ENCODE data around the gene STIP1. TPM values are rescaled to one million over a fixed set of nuclear protein-coding genes. Genes with fewer than 3 reads are reported as not detected.

The STIP1 gene
- polyA plus RNA-seq, 1 donor from 2014 or later: 161 TPM

- no peaks in the 10 kb centered on the region for H4K20me1 ChIP-seq (ENCODE audit: insufficient read depth)
- no peaks in the 10 kb centered on the region for H3K9me2 ChIP-seq (ENCODE audit: insufficient read depth, low read length)
- H3K4me2 ChIP-seq (ENCODE audit: low read length): no peak overlapping the region
- H3F3A ChIP-seq (ENCODE audit: insufficient read depth, low read length, poor library complexity, severe bottlenecking): no peaks in the 10 kb centered on the region
- TF ChIP-seq EZH2 (IDR thresholded peaks at IDR 0.05; ENCODE audit: borderline replicate concordance, insufficient read depth, low read length, poor library complexity, severe bottlenecking): no peak
- TF ChIP-seq MXI1 (conservative IDR thresholded peaks at IDR 0.05; ENCODE audit: poor library complexity, severe bottlenecking): no peak
- TF ChIP-seq EP300 (conservative IDR thresholded peaks at IDR 0.05; ENCODE audit: poor library complexity, severe bottlenecking): no peak
- TF ChIP-seq REST (IDR thresholded peaks at IDR 0.05; ENCODE audit: borderline replicate concordance): no peak
- TF ChIP-seq CTCF (IDR thresholded peaks at IDR 0.05; ENCODE audit: poor library complexity, severe bottlenecking): no peak
- TF ChIP-seq TAF1 (IDR thresholded peaks at IDR 0.05; ENCODE audit: low read depth): no peak
- TF ChIP-seq RAD21 (conservative IDR thresholded peaks at IDR 0.05): no peak
- no peak for TF ChIP-seq SMC3 (conservative IDR thresholded peaks at IDR 0.05; ENCODE audit: poor library complexity)
- TF ChIP-seq POLR2AphosphoS5 (IDR thresholded peaks at IDR 0.05): no peak
- H3K9ac ChIP-seq (ENCODE audit: low read length): no peak overlapping the region
- H3K27me3 ChIP-seq (ENCODE audit: insufficient read depth, low read depth, low read length): no peaks in the 10 kb centered on the region
- H3K4me3 ChIP-seq (ENCODE audit: low read length): no peak overlapping the region
- no peaks in the 10 kb centered on the region for H3K79me2 ChIP-seq (replicated peaks; ENCODE audit: insufficient read depth, low read length)
- no peak overlapping the region for H3K27ac ChIP-seq (ENCODE audit: low read length)
- H2AFZ ChIP-seq (ENCODE audit: low read depth, low read length): no peak overlapping the region
- H3K36me3 ChIP-seq (ENCODE audit: insufficient read depth, low read length): no peaks in the 10 kb centered on the region
- H3K9me3 ChIP-seq (ENCODE audit: low read length): no peaks in the 10 kb centered on the region
Observed at GRCh38 chr11:64198511-64198910, 12.5 kb downstream of the STIP1 start.

GRCh38 chr11:64201543-64201942 lies 15.6 kb downstream of the STIP1 start:
- H4K20me1 ChIP-seq (ENCODE audit: insufficient read depth): no peaks in the 10 kb centered on the region
- H3K4me2 ChIP-seq (ENCODE audit: low read length): no peak overlapping the region
- no peaks in the 10 kb centered on the region for H3F3A ChIP-seq (ENCODE audit: insufficient read depth, low read length, poor library complexity, severe bottlenecking)
- H3K4me3 ChIP-seq (ENCODE audit: low read length): no peak overlapping the region
- no peak overlapping the region for H3K9ac ChIP-seq (ENCODE audit: low read length)
- no peak overlapping the region for H2AFZ ChIP-seq (ENCODE audit: low read depth, low read length)
- no peaks in the 10 kb centered on the region for H3K9me2 ChIP-seq (ENCODE audit: insufficient read depth, low read length)
- H3K27ac ChIP-seq (ENCODE audit: low read length): no peak overlapping the region
- no peaks in the 10 kb centered on the region for H3K79me2 ChIP-seq (replicated peaks; ENCODE audit: insufficient read depth, low read length)
- TF ChIP-seq EZH2 (IDR thresholded peaks at IDR 0.05; ENCODE audit: borderline replicate concordance, insufficient read depth, low read length, poor library complexity, severe bottlenecking) (no peak), CTCF (IDR thresholded peaks at IDR 0.05; ENCODE audit: poor library complexity, severe bottlenecking) (no peak), POLR2AphosphoS5 (IDR thresholded peaks at IDR 0.05) (no peak), EP300 (conservative IDR thresholded peaks at IDR 0.05; ENCODE audit: poor library complexity, severe bottlenecking) (no peak), TAF1 (IDR thresholded peaks at IDR 0.05; ENCODE audit: low read depth) (no peak), REST (IDR thresholded peaks at IDR 0.05; ENCODE audit: borderline replicate concordance) (no peak)
- H3K9me3 ChIP-seq (ENCODE audit: low read length): no peaks in the 10 kb centered on the region
- H3K36me3 ChIP-seq (ENCODE audit: insufficient read depth, low read length): peaks cover 6% of the 10 kb centered on the region
- H3K27me3 ChIP-seq (ENCODE audit: insufficient read depth, low read depth, low read length): no peaks in the 10 kb centered on the region
